LNCAP (cell line): ENCODE results near the gene PMEPA1.
A peak's percentile ranks its signal among the peaks of the same experiment; 100 is the strongest.

Experiments
- CTCF ChIP-seq: fragments of 450-650 bp; IDR thresholded peaks from 2 replicates; pipeline ENCODE4 v1.5.1; 2017; ENCODE audit warnings: mild to moderate bottlenecking

The PMEPA1 gene

GRCh38 chr20:57628047-57628961 lies 81.5 kb downstream of the PMEPA1 start:
- no peak for TF ChIP-seq CTCF

GRCh38 chr20:57627339-57627738 lies 82.5 kb downstream of the PMEPA1 start:
- no peak for TF ChIP-seq CTCF

GRCh38 chr20:57625978-57626377 lies 83.8 kb downstream of the PMEPA1 start:
- TF ChIP-seq CTCF: no peak

GRCh38 chr20:57625181-57625958 lies 84.4 kb downstream of the PMEPA1 start:
- TF ChIP-seq CTCF: no peak

- no peak for TF ChIP-seq CTCF
Observed at GRCh38 chr20:57624124-57624523, 85.7 kb downstream of the PMEPA1 start.

- TF ChIP-seq CTCF: peak; percentile 95
Observed at GRCh38 chr20:57622579-57623381, 87.0 kb downstream of the PMEPA1 start.

GRCh38 chr20:57622201-57622570 lies 87.6 kb downstream of the PMEPA1 start:
- no peak for TF ChIP-seq CTCF
